H7 (cell line): ENCODE measurements around the gene PDZRN4. TPM values are rescaled to one million over a fixed set of nuclear protein-coding genes. Genes with fewer than 3 reads are reported as not detected.
"Not testable (repeated sequence)": the region's sequence is repeated elsewhere in the genome, so short reads cannot be mapped to it uniquely, and the experiment has no call there.

Experiments
- DNase-seq: peaks from one replicate; pipeline ENCODE4 v3.0.0; 2012
- H3K27me3 ChIP-seq: 2 replicates; pipeline ENCODE4 v1.6.0; 2011; ENCODE audit warnings: mild to moderate bottlenecking, low read length; ENCODE audit not compliant: control insufficient read depth, insufficient read depth
- H3K36me3 ChIP-seq: replicated peaks from 2 replicates; pipeline ENCODE4 v1.5.1; 2011; ENCODE audit warnings: low read length; ENCODE audit not compliant: control insufficient read depth, insufficient read depth
- H3K4me3 ChIP-seq: 2 replicates; pipeline ENCODE4 v1.5.1; 2011; ENCODE audit warnings: low read depth, mild to moderate bottlenecking, control low read depth, low read length, moderate library complexity; ENCODE audit not compliant: insufficient read depth
- total RNA-seq: library from RNA; depleted of rRNA; stranded (reverse); fragments of >200 nt; shearing (Covaris generic); gene quantifications from 2 replicates; pipeline ENCODE4 v1.2.3, GENCODE V29; 2014; rRNA removed

The PDZRN4 gene
- total RNA-seq = 0.17 and 0.37 TPM in 2 replicates

- no peaks in the 10 kb centered on the region for H3K36me3 ChIP-seq
- H3K27me3 ChIP-seq = peaks cover 39% of the 10 kb centered on the region
- H3K4me3 ChIP-seq = peak within 1 kb of the TSS; percentile 45
- peak; percentile 54 for DNase-seq
Observed at GRCh38 chr12:41188058-41188840, at the start of gene PDZRN4. Gene PDZRN4 (plus strand): TSS chr12:41188320.

- Histone ChIP-seq H3K4me3 (no peak overlapping the region), H3K36me3 (no peaks in the 10 kb centered on the region), H3K27me3 (no peaks in the 10 kb centered on the region)
- DNase-seq = no peak
Observed at GRCh38 chr12:41140117-41140516, 48.0 kb upstream of the PDZRN4 start.

GRCh38 chr12:41141104-41141503 is 47.0 kb upstream of the PDZRN4 start:
- H3K4me3 ChIP-seq = no peak overlapping the region
- H3K36me3 ChIP-seq = no peaks in the 10 kb centered on the region
- DNase-seq = no peak
- H3K27me3 ChIP-seq = no peaks in the 10 kb centered on the region

GRCh38 chr12:41142376-41142775 is 45.7 kb upstream of the PDZRN4 start:
- Histone ChIP-seq H3K27me3 (no peaks in the 10 kb centered on the region), H3K36me3 (no peaks in the 10 kb centered on the region), H3K4me3 (no peak overlapping the region)
- DNase-seq = no peak

- Histone ChIP-seq H3K27me3 (no peaks in the 10 kb centered on the region), H3K36me3 (no peaks in the 10 kb centered on the region), H3K4me3 (no peak overlapping the region)
- DNase-seq = no peak
Observed at GRCh38 chr12:41151793-41152192, 36.3 kb upstream of the PDZRN4 start.

GRCh38 chr12:41162461-41162860 is 25.7 kb upstream of the PDZRN4 start:
- no peak overlapping the region for H3K4me3 ChIP-seq
- no peaks in the 10 kb centered on the region for H3K36me3 ChIP-seq
- DNase-seq = no peak
- H3K27me3 ChIP-seq = no peaks in the 10 kb centered on the region

GRCh38 chr12:41167701-41168100 is 20.4 kb upstream of the PDZRN4 start:
- no peaks in the 10 kb centered on the region for H3K27me3 ChIP-seq
- no peak overlapping the region for H3K4me3 ChIP-seq
- DNase-seq = no peak
- no peaks in the 10 kb centered on the region for H3K36me3 ChIP-seq

- DNase-seq = no peak
- no peaks in the 10 kb centered on the region for H3K36me3 ChIP-seq
- H3K4me3 ChIP-seq = no peak overlapping the region
- H3K27me3 ChIP-seq = no peaks in the 10 kb centered on the region
Observed at GRCh38 chr12:41174602-41175001, 13.5 kb upstream of the PDZRN4 start.

GRCh38 chr12:41179507-41179906 is 8.6 kb upstream of the PDZRN4 start:
- not testable (repeated sequence) for H3K36me3 ChIP-seq, H3K4me3 ChIP-seq, DNase-seq, H3K27me3 ChIP-seq

- Histone ChIP-seq H3K4me3 (no peak overlapping the region), H3K36me3 (no peaks in the 10 kb centered on the region), H3K27me3 (peaks cover 31% of the 10 kb centered on the region)
- DNase-seq = no peak
Observed at GRCh38 chr12:41184864-41185263, 3.3 kb upstream of the PDZRN4 start.

GRCh38 chr12:41186026-41186425 is 2.1 kb upstream of the PDZRN4 start:
- H3K27me3 ChIP-seq = peaks cover 39% of the 10 kb centered on the region
- H3K4me3 ChIP-seq = no peak overlapping the region
- no peaks in the 10 kb centered on the region for H3K36me3 ChIP-seq
- DNase-seq = no peak

GRCh38 chr12:41188841-41189394 is 798 bp downstream of the PDZRN4 start:
- Histone ChIP-seq H3K36me3 (no peaks in the 10 kb centered on the region), H3K27me3 (peaks cover 39% of the 10 kb centered on the region), H3K4me3 (peak overlapping the region; percentile 45; the same call in 1 of the 2 replicates)
- DNase-seq = peak; percentile 58

- Histone ChIP-seq H3K27me3 (peaks cover 39% of the 10 kb centered on the region), H3K4me3 (peak overlapping the region; percentile 45; the same call in 1 of the 2 replicates), H3K36me3 (no peaks in the 10 kb centered on the region)
- DNase-seq = peak; percentile 26
Observed at GRCh38 chr12:41189395-41190251, 1.5 kb downstream of the PDZRN4 start.

- DNase-seq = peak; percentile 23
- Histone ChIP-seq H3K36me3 (no peaks in the 10 kb centered on the region), H3K27me3 (peaks cover 39% of the 10 kb centered on the region), H3K4me3 (no peak overlapping the region)
Observed at GRCh38 chr12:41190338-41190737, 2.2 kb downstream of the PDZRN4 start.
